ENCODE results near the gene MTMR2. TPM values are rescaled to one million over a fixed set of nuclear protein-coding genes. Genes with fewer than 3 reads are reported as not detected.

Gene MTMR2
- total and polyA plus RNA-seq, 2 of the 13 experiments (the other 11 are each of a cell fraction or from before 2014, with no cell fraction given) = 12.7 to 22.3 TPM

- 0 out of 2 replicates have a peak, but pooled peaks have one; percentile 57 for TF ChIP-seq TEF (CRISPR knock-in tag; IDR thresholded peaks at IDR 0.05)
- peak; percentile 95 for TF ChIP-seq STAG1 (CRISPR knock-in tag; IDR thresholded peaks at IDR 0.05)
- no peak for TF ChIP-seq TBX2 (CRISPR knock-in tag; IDR thresholded peaks at IDR 0.05; ENCODE audit: borderline replicate concordance)
- TF ChIP-seq, protein P1, sequence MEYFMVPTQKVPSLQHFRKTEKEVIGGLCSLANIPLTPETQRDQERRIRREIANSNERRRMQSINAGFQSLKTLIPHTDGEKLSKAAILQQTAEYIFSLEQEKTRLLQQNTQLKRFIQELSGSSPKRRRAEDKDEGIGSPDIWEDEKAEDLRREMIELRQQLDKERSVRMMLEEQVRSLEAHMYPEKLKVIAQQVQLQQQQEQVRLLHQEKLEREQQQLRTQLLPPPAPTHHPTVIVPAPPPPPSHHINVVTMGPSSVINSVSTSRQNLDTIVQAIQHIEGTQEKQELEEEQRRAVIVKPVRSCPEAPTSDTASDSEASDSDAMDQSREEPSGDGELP (IDR thresholded peaks at IDR 0.05; ENCODE audit: borderline replicate concordance, low read depth) = peak; percentile 79
- TF ChIP-seq XRCC5 (optimal IDR thresholded peaks at IDR 0.05; ENCODE audit: low read length) = peak; percentile 56
- TF ChIP-seq EP300 (IDR thresholded peaks at IDR 0.05; ENCODE audit: low read depth in 2 of 2, low read length in 2 of 2) = peak in 1 of 2 experiments; percentile 5; a peak in 1 of 4 replicates
- no peak for TF ChIP-seq EP300 (CRISPR knock-in tag; IDR thresholded peaks at IDR 0.05; ENCODE audit: borderline replicate concordance)
- TF ChIP-seq NFKB2 (CRISPR knock-in tag; IDR thresholded peaks at IDR 0.05; ENCODE audit: borderline replicate concordance) = no peak
- no peak for TF ChIP-seq ZSCAN30 (CRISPR knock-in tag; IDR thresholded peaks at IDR 0.05)
- TF ChIP-seq PITX1 (CRISPR knock-in tag; IDR thresholded peaks at IDR 0.05) = peak; percentile 82
- no peak for TF ChIP-seq ZNF878 (CRISPR knock-in tag; IDR thresholded peaks at IDR 0.05)
- TF ChIP-seq ZNF703 (CRISPR knock-in tag; IDR thresholded peaks at IDR 0.05; ENCODE audit: borderline replicate concordance) = no peak
- TF ChIP-seq SMC3 (IDR thresholded peaks at IDR 0.05; ENCODE audit: low read length) = peak; percentile 91
- no peak for TF ChIP-seq KDM4B (CRISPR knock-in tag; IDR thresholded peaks at IDR 0.05)
- no peak for TF ChIP-seq SPEN (CRISPR knock-in tag; IDR thresholded peaks at IDR 0.05; ENCODE audit: low read depth)
- no peak for TF ChIP-seq BATF2 (CRISPR knock-in tag; IDR thresholded peaks at IDR 0.05)
- TF ChIP-seq, protein P2, sequence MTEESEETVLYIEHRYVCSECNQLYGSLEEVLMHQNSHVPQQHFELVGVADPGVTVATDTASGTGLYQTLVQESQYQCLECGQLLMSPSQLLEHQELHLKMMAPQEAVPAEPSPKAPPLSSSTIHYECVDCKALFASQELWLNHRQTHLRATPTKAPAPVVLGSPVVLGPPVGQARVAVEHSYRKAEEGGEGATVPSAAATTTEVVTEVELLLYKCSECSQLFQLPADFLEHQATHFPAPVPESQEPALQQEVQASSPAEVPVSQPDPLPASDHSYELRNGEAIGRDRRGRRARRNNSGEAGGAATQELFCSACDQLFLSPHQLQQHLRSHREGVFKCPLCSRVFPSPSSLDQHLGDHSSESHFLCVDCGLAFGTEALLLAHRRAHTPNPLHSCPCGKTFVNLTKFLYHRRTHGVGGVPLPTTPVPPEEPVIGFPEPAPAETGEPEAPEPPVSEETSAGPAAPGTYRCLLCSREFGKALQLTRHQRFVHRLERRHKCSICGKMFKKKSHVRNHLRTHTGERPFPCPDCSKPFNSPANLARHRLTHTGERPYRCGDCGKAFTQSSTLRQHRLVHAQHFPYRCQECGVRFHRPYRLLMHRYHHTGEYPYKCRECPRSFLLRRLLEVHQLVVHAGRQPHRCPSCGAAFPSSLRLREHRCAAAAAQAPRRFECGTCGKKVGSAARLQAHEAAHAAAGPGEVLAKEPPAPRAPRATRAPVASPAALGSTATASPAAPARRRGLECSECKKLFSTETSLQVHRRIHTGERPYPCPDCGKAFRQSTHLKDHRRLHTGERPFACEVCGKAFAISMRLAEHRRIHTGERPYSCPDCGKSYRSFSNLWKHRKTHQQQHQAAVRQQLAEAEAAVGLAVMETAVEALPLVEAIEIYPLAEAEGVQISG (CRISPR knock-in tag; IDR thresholded peaks at IDR 0.05) = 0 out of 2 replicates have a peak, but pooled peaks have one; percentile 44
- no peak for TF ChIP-seq ZBTB26 (CRISPR knock-in tag; IDR thresholded peaks at IDR 0.05; ENCODE audit: borderline replicate concordance)
- TF ChIP-seq RFX3 (CRISPR knock-in tag; IDR thresholded peaks at IDR 0.05) = no peak
- 0 out of 2 replicates have a peak, but pooled peaks have one; percentile 23 for TF ChIP-seq CREM (IDR thresholded peaks at IDR 0.05)
- TF ChIP-seq CREM (CRISPR knock-in tag; IDR thresholded peaks at IDR 0.05) = no peak
- no peak for TF ChIP-seq PREB (CRISPR knock-in tag; IDR thresholded peaks at IDR 0.05)
- no peak for TF ChIP-seq ELF4 (CRISPR knock-in tag; IDR thresholded peaks at IDR 0.05; ENCODE audit: borderline replicate concordance)
These were observed 88.0 kb downstream of the MTMR2 start (continued) for GRCh38 chr11:95835768-95836488.

Measured in HepG2 (cell line).